ACC112 (cell line): ENCODE measurements around the gene BID.

Experiments used
- H2AFZ ChIP-seq: fragments of 200-600 bp; sonication (generic); one replicate; pipeline ENCODE4 v1.6.0; 2017; ENCODE audit warnings: antibody characterized with exemption, low read length; ENCODE audit not compliant: unreplicated experiment
- H3K27ac ChIP-seq: fragments of 200-600 bp; sonication (generic); 2 replicates; pipeline ENCODE4 v1.5.1; 2014; ENCODE audit warnings: low read depth, mild to moderate bottlenecking, antibody characterized with exemption, low read length, moderate library complexity
- H3K27me3 ChIP-seq: fragments of 200-600 bp; sonication (generic); 2 replicates; pipeline ENCODE4 v1.6.1; 2014; ENCODE audit warnings: mild to moderate bottlenecking, antibody characterized with exemption, low read length, moderate library complexity, mixed read lengths; ENCODE audit not compliant: insufficient read depth
- H3K36me3 ChIP-seq: fragments of 200-600 bp; sonication (generic); 2 replicates; pipeline ENCODE4 v1.6.1; 2016; ENCODE audit warnings: mild to moderate bottlenecking, antibody characterized with exemption, low read length, moderate library complexity, mixed read lengths; ENCODE audit not compliant: insufficient read depth
- H3K4me1 ChIP-seq: fragments of 200-600 bp; sonication (generic); one replicate; pipeline ENCODE4 v1.6.1; 2016; ENCODE audit warnings: low read length, mixed read lengths; ENCODE audit not compliant: insufficient read depth, unreplicated experiment, control insufficient read depth
- H3K4me3 ChIP-seq: fragments of 200-600 bp; sonication (generic); 2 replicates; pipeline ENCODE4 v1.5.1; 2014; ENCODE audit warnings: mild to moderate bottlenecking, low read depth, low read length
- H3K79me2 ChIP-seq: fragments of 200-600 bp; sonication (generic); one replicate; pipeline ENCODE4 v1.6.0; 2016; ENCODE audit warnings: low read length; ENCODE audit not compliant: control insufficient read depth, unreplicated experiment, insufficient read depth

The BID gene

DNA sequence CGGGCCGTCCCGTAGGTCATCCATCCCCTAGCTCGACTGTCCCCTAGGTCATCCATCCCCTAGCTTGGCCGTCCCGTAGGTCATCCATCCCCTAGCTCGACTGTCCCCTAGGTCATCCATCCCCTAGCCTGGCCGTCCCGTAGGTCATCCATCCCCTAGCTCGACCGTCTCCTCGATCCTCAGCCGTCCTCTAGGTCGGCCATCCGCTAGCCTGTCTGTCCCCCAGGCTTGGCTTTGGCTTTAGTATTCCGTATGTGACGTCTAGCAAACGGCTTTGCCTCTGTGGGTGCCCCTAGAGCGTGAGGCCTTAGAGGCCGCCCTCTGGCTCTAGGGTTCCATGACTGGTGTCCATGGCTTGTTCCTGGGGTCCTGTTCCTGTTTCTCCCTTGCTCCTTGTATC is 40.6 kb upstream of the BID start:
- H3K36me3 ChIP-seq, result no peaks in the 10 kb centered on the region
- H3K4me1 ChIP-seq, result no peaks in the 10 kb centered on the region
- no peaks in the 10 kb centered on the region for H3K79me2 ChIP-seq
- H2AFZ ChIP-seq, result no peak overlapping the region
- H3K27me3 ChIP-seq, result no peaks in the 10 kb centered on the region
- no peak overlapping the region for H3K4me3 ChIP-seq
- no peak overlapping the region for H3K27ac ChIP-seq

DNA sequence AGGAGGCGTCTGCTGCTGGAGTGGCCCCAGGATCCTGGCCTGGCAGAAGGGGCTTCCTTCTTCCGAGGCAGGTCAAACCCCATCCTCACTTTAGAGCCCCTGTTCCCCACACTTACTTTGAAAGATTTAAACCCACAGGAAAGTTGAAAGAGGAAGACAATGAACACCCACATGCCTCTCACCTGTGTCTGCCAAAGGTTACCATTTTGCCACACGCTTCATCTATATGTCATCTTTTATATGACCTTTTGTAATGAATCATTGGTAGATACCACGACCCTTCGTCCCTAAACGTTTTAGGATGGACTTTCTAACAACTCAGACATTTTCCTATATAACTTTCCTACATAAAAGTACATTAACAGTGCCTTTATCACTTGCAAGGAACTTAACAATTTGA is 39.8 kb upstream of the BID start:
- H2AFZ ChIP-seq, result no peak overlapping the region
- no peak overlapping the region for H3K4me3 ChIP-seq
- H3K27ac ChIP-seq, result no peak overlapping the region
- no peaks in the 10 kb centered on the region for H3K4me1 ChIP-seq
- H3K79me2 ChIP-seq, result no peaks in the 10 kb centered on the region
- no peaks in the 10 kb centered on the region for H3K36me3 ChIP-seq
- H3K27me3 ChIP-seq, result no peaks in the 10 kb centered on the region

DNA sequence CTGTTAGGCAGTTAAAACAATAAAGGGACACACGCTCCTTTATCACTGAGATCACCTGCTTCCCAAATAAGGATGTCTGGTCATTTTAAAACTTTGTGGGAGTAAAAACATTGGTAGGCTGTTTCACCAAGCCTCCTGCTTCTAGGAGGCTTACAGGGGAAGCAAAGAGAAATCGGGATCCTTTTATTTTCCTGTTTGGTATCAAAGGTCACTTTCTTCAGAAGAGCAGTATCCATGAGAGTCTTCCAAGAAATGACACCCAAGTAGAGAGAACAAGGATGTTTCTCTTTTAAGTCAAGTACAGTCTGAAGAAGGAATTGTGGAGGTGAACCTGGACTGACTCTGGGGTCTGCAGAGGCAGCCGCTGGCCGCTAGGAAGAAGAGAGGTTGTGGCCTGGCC is 36.9 kb upstream of the BID start:
- H3K79me2 ChIP-seq, result no peaks in the 10 kb centered on the region
- no peak overlapping the region for H2AFZ ChIP-seq
- H3K4me3 ChIP-seq, result no peak overlapping the region
- no peaks in the 10 kb centered on the region for H3K4me1 ChIP-seq
- H3K27ac ChIP-seq, result no peak overlapping the region
- no peaks in the 10 kb centered on the region for H3K27me3 ChIP-seq
- H3K36me3 ChIP-seq, result no peaks in the 10 kb centered on the region

DNA sequence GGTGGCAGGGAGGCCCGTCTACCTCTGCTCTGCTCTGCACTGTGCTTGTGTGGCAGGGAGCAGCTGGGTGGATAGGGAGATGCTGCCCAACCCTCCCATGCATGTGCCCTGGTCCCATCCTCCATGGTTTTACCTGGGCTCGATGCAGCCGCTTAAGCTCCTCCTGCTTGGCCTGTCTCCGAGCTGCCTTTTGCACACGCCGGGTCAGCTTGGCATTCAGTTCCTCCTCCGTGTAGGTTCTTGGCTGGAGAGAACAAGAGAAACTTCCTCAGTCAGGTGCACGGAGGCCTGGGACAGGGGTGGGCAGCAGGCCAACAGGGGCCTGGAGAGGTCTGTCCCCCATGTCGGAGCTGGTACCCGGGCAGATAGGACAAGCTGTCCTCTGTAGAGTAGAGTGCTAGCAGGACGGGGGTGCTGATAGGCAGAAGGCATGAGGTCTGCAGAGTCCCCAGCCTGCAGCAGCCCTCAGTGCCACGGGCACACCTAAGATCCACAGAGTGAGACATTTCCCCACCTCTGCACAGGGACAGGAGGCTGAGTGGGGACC is 36.4 kb upstream of the BID start:
- Histone ChIP-seq H3K27me3 (no peaks in the 10 kb centered on the region), H3K36me3 (no peaks in the 10 kb centered on the region), H3K4me3 (no peak overlapping the region), H2AFZ (no peak overlapping the region), H3K27ac (no peak overlapping the region), H3K4me1 (no peaks in the 10 kb centered on the region), H3K79me2 (no peaks in the 10 kb centered on the region)

DNA sequence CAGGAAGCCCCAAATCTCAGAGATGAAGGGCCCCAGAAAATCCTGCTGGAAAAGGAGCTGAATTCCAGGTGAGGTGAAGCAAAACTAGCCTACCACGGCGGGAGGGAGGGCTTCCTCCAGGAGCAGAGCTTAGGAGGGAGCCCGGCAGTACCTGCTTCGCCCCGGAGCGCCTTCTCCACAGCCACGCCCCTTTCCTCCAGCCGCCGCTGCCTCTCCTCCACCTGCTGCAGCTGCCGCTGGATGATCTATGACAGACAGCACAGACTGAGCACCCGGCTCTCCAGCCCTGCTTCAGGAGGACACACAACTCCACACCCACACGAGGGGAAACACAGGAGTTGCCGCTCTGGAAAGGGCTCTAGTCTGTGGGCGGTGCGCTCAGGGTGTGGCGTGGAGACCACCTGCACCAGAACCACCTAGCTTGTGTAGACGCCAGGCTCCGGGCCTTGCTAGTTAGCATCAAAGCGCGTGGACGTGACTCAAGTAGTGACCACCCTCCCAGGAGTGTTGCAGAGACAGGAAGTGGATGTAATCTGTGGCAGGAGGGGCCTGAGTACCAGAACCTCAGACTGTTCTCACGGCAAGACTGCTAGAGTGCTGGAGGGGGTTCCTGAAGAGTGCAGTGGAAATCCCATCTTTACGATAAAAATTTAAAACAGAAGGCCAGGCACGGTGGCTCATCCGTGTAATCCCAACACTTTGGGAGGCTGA is 34.6 kb upstream of the BID start:
- Histone ChIP-seq H3K36me3 (no peaks in the 10 kb centered on the region), H2AFZ (no peak overlapping the region), H3K4me3 (no peak overlapping the region), H3K4me1 (no peaks in the 10 kb centered on the region), H3K79me2 (no peaks in the 10 kb centered on the region), H3K27me3 (no peaks in the 10 kb centered on the region), H3K27ac (no peak overlapping the region)

DNA sequence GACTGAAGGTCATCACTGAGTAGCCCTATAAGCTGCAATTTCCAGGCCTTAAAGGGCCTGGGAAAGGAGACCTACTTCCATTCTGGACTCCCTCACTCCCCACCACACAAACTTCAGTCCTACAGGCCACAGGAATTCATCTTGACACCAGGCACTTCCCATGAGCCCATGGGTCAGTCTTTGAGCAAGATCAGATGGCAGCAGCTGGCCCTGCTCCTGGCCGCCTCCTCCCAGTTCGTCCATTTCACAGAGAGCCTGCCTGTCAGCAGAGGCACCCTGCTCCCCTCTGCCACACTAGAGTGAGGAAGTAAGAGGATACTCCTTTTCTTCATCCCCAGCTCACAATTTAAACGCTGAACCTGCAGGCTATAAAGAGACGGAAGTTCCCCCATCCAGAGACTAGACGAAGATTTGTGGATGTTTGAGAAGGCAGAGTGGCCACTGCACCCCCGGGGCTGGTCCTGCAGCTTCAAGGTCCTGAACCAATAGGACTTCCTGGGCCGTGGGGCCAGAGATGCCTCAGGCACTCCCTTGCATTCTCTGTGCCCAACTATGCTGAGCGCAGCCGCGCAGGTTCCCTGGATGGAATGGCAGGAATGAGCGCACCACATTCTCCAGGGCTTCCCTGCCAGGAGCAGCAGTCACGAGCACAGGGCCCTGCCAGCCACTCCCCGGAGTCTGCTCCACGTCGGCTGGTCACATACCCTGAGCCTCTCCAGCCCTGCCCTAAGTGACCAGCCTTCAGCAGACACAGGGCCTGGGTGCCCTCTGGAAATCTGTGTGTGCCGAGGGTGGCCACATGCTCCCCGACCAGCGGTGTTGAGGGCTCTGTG is 33.5 kb upstream of the BID start:
- H3K27ac ChIP-seq, result no peak overlapping the region
- no peaks in the 10 kb centered on the region for H3K4me1 ChIP-seq
- no peak overlapping the region for H3K4me3 ChIP-seq
- H2AFZ ChIP-seq, result no peak overlapping the region
- H3K79me2 ChIP-seq, result no peaks in the 10 kb centered on the region
- no peaks in the 10 kb centered on the region for H3K27me3 ChIP-seq
- H3K36me3 ChIP-seq, result no peaks in the 10 kb centered on the region

DNA sequence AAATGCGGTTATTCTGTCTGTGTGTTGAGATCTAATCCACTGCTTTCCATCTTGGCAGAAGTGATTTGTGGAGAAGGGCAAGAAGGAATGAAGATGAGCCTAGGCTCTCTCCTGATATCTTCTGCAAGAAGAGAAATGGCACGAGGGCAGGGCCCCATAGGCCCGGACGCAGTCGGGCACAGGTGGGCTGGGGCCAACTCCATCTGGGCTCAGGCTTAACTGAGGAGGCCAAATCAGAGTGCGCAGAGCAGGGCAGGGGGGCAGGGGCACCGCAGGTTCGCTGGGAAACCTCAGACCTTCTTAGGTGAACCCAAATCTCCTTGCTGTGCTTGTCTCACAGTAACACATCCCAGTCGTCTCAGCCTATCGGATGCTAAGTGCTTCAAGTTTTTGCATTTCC is 32.8 kb upstream of the BID start:
- no peaks in the 10 kb centered on the region for H3K79me2 ChIP-seq
- H3K27me3 ChIP-seq, result no peaks in the 10 kb centered on the region
- H3K27ac ChIP-seq, result no peak overlapping the region
- no peak overlapping the region for H3K4me3 ChIP-seq
- H3K4me1 ChIP-seq, result no peaks in the 10 kb centered on the region
- no peak overlapping the region for H2AFZ ChIP-seq
- no peaks in the 10 kb centered on the region for H3K36me3 ChIP-seq

DNA sequence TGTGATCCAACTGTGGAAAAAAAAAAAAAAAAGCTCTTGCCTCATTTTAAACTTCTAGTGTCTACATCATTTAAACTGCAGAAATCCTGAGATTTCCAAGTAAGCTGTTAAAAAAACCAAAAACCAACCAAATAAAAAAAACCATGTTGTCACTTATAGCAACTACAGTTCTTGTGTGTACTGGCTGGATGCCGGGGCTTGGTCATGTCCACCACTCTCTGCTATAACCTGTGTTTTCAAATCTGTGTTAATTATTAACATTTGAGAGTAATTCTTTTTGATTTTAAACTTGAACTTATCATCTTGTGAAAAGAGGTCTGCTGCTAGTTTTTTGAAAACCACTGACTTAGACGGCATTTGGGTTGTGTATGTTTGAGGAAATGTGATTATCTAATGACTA is 32.2 kb upstream of the BID start:
- no peaks in the 10 kb centered on the region for H3K36me3 ChIP-seq
- no peak overlapping the region for H3K4me3 ChIP-seq
- no peak overlapping the region for H2AFZ ChIP-seq
- H3K27ac ChIP-seq, result no peak overlapping the region
- H3K4me1 ChIP-seq, result no peaks in the 10 kb centered on the region
- H3K27me3 ChIP-seq, result no peaks in the 10 kb centered on the region
- H3K79me2 ChIP-seq, result no peaks in the 10 kb centered on the region

DNA sequence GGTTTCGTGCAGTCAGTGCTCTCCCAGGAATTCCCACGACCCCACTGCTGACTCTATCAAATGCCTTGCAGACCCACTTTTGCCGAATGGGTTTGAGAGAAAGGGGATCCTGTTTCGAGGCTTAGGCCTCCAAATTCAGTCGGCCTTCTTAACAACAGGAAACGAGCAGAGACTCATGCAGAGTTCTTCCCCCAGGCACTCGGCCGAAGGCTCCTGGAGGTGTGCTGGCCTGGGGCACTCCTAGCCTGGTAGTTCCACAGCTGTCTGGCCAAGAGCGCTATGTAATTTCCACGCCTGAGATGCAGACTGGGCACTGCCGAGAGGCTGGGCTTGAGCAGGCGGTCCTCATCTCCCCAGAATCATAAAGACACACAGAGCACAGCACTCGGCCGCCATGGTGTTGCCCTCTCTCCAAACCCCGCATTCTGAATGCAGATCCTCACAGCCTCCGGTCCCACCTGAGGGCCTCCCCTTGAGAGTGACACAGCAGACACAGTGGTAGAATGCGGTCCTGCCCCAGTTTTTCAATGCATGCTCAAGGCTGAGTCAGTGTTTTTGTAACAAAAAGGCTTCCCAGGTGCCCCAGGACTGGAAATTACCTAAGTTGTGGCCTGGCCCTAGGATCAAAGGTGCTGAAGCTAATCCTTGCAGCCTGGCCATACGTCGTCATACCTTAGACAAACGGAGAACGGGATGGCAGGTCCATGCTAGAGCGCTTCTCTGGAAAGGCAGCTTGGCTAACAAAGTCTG is 30.2 kb upstream of the BID start:
- Histone ChIP-seq H3K27me3 (no peaks in the 10 kb centered on the region), H3K36me3 (no peaks in the 10 kb centered on the region), H2AFZ (no peak overlapping the region), H3K79me2 (no peaks in the 10 kb centered on the region), H3K27ac (no peak overlapping the region), H3K4me3 (no peak overlapping the region), H3K4me1 (no peaks in the 10 kb centered on the region)

DNA sequence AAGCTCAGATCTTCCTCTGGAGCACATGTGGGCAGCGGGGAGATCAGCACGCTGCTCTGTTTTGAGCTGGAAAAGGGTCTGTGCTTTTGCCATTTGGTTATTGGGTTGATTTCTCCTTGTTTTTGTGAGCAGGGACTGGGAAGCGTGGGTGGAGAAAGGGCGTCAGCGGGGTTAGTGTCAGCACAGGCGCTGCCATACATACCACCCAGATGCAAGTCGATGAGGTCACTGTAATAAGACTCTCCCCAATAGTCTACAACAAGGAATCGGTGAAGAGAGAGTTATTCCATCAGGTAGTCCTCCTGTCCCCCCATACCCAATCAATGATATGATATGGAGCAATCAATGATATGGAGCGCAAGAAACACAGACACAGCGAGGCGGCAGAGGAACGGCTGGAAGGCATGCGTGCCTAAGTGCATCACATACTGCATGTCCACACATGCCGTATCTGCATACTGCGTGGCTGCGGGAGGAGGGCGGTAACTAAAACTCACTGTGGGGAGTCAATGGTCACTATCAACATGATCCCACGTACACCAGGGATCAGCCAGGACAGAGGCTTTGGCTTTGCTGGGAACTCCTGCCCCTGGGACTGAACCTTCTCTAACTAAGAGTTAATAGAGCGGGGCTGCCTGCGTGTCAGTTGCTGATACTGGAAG is 29.5 kb upstream of the BID start:
- Histone ChIP-seq H3K36me3 (no peaks in the 10 kb centered on the region), H3K4me3 (no peak overlapping the region), H3K27me3 (no peaks in the 10 kb centered on the region), H3K4me1 (no peaks in the 10 kb centered on the region), H3K79me2 (no peaks in the 10 kb centered on the region), H2AFZ (no peak overlapping the region), H3K27ac (no peak overlapping the region)
